ENCODE results near the gene LPP.

- TF ChIP-seq CTCF (IDR thresholded peaks at IDR 0.05) (no peak), POLR2A (IDR thresholded peaks at IDR 0.05) (no peak)
These were observed 724.1 kb downstream of the LPP start for GRCh38 chr3:188878076-188878475.

Data from Peyer's patch (tissue), 4 donors.